IPS-11a (cell line): ENCODE results near the gene NBEAL2.
"Not testable (repeated sequence)": the region's sequence is repeated elsewhere in the genome, so short reads cannot be mapped to it uniquely, and the experiment has no call there.

ENCODE experiments used
- H3K4me3 ChIP-seq: one replicate; pipeline ENCODE4 v1.5.1; 2013; ENCODE audit warnings: low read depth, low read length, control low read depth

NBEAL2 gene

DNA sequence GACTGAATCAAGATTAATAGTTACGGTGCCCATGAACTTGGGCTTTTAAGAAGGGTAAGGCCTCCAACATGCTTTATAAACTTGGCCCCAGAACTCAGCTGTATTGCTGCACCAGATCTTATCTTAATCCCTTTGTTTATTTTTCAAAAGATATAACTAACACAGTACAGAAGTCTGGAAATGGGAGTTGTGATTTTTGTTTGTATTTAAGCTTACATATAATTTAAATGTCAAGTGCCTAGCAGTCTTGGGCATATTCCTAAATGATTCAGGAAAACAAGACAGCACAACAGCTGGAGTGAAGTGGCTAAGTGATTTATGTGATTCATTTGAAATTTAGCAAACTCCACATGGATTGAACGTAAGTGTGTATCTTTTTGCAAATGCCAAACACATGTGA, 56.2 kb downstream of the NBEAL2 start:
- no peak overlapping the region for H3K4me3 ChIP-seq

DNA sequence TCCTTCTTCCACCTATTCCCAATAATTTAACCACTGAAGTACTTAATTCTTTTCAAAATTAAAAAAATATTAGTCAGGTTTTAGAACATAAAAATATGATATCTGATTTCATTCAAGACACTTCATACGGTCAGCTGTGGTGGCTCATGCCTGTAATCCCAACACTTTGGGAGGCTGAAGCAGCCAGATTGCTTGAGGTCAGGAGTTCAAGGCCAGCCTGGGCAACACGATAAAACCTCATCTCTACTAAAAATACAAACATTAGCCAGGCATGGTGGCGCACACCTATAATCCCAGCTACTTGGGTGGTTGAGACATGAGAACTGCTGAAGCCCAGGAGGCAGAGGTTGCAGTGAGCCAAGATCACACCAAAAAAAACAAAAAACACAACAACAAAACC, 56.7 kb downstream of the NBEAL2 start:
- H3K4me3 ChIP-seq = no peak overlapping the region

- not testable (repeated sequence) for H3K4me3 ChIP-seq
Measured at GRCh38 chr3:47037302-47037701, 57.8 kb downstream of the NBEAL2 start.

- no peak overlapping the region for H3K4me3 ChIP-seq
Measured at GRCh38 chr3:47041114-47041513, 61.6 kb downstream of the NBEAL2 start.

- H3K4me3 ChIP-seq = no peak overlapping the region
Measured at GRCh38 chr3:47042231-47042791, 62.8 kb downstream of the NBEAL2 start.

DNA sequence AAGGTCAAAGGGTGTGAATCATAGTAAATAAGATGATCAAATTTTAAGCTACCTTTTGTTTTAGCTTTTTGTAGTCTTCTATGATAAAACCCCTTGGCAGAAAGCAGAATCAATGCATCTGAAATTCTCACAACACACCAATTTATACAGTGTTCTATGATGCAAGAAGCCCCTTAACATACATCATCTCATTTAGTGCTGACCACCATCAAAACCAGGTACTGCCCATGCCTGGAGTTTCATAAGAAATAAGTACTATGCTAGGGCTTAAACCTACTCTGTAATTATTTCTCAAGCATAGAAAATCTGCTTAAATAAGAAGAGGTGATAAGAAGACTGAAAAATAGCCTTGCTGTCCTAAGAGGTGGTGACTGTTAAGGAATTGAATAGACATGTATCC, 67.6 kb downstream of the NBEAL2 start:
- no peak overlapping the region for H3K4me3 ChIP-seq

GRCh38 chr3:47047673-47048072, 68.2 kb downstream of the NBEAL2 start:
- H3K4me3 ChIP-seq = no peak overlapping the region

GRCh38 chr3:47054412-47054811, 74.9 kb downstream of the NBEAL2 start:
- H3K4me3 ChIP-seq = no peak overlapping the region

GRCh38 chr3:47056705-47057104, 77.2 kb downstream of the NBEAL2 start:
- no peak overlapping the region for H3K4me3 ChIP-seq

GRCh38 chr3:47057212-47057671, 77.8 kb downstream of the NBEAL2 start:
- H3K4me3 ChIP-seq = no peak overlapping the region
